Right hindlimb (tissue), 1 donor: ENCODE data around the gene PPEF1.
"Not testable (repeated sequence)": the region's sequence is repeated elsewhere in the genome, so short reads cannot be mapped to it uniquely, and the experiment has no call there.

Experiments
- DNase-seq: peaks from one replicate; pipeline ENCODE4 v3.0.0-alpha.2; 2018

The PPEF1 gene

GRCh38 chrX:18702362-18703195 is 4.9 kb upstream of the PPEF1 start:
- DNase-seq: no peak

DNA sequence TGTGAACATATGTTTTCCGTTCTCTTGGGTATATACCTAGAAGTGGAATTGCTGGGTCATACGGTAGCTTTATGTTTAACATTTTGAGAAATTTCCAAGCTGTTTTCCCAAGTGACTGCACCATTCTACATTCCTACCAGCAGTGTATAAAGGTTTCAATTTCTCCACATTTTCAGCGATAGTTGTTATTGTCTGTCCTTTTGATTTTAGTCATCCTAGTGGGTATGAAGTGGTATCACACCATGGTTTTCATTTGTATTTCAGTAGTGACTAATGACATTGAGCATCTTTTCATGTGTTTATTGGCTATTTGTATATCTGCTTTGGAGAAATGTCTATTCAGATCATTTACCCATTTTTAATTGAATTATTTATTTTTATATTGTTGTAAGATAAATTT is 2.4 kb downstream of the PPEF1 start:
- DNase-seq: no peak

DNA sequence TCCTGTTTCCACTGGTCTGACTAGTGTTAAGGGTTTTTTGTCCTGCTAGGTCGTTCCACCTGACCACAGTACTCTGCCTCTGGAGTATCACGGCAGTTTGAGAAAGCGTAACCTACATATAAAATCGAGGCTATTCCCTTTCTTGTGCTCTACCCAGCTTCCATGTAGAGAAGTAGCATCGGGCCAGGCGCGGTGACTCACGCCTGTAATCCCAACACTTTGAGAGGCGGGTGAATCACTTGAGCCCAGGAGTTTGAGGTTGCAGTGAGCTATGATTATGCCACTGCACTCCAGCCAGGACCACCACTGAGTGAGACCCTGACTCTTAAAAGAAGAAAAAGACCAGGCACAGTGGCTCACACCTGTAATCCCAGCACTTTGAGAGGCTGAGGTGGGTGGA is 7.5 kb downstream of the PPEF1 start:
- no peak for DNase-seq

DNA sequence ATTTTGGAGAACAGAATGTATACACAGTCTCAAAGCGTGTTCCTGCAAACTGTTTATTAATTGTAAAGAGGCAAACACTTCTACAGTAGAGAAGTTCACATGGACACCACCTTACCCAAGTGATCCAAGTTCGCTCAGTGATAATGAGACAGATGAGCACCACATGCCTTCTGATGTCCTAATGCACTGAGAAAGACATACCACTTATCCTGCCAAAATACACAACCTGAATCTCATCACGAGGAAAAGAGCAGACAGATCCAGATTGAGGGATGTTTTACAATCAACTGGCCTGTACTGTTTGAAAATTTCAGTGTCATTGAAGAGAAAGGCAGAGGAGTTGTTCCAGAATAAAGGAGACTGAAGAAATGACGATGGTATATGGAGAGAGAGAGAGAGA is 12.4 kb downstream of the PPEF1 start:
- no peak for DNase-seq

DNA sequence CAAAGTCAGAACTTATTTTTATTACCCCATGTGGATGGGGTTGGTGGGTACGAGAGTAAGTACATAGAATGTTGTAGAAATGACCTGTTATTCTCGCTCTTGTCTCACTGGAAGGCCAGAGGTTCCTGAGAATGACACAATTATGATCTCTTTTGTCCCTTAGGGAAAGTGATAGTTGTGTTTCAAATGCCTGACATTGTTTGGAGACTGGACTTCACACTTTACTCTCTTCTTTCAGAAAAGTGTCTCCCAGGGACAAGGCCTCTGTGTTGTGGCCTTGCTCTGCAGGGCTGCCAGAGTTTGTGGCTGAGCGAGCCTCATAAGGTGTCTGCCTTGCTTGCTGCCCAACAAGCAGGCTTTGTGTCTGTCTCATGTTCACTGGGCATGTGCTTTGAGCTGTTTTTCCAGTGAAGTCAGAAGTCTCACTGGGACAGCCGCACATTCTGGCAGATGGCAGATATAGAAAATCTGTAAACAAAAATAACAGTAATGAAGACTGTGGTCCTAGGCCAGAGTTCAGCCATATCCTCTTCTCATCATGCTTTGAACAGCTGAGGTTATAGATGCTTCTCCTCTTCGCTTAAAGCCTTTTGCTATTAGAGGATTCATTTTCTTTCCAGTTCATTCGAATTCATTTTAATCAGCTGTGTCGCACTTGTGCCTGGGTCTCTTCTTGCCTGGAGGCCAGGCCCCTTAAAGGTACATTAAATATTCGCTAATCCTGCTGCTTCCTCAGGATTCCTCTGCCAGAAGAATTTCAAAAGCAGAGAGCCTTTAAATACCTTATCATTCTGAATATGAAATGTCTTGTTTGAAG is 14.4 kb downstream of the PPEF1 start:
- no peak for DNase-seq

GRCh38 chrX:18722500-18723071 is 15.1 kb downstream of the PPEF1 start:
- DNase-seq: no peak

- no peak for DNase-seq
These were observed 18.0 kb downstream of the PPEF1 start for GRCh38 chrX:18725310-18725943.

DNA sequence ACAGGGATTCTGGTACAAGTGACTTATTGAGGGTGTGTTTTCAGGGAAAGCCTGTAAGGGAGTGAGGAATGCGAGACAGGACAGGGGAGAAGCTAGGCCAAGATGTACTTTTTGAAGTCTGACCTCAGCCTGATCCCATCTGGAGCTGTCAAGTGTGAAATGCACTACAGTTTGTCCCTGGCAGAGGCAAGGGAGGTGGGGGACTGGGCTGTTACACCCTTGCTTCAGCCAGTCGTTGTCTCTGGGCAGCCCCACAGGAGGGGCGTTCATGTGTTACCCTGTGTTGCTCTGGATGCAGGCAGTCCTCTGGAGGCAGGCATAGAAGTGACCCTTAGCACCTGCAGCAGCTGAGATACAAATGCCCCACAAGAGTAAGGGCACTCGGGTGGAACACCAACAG is 25.8 kb downstream of the PPEF1 start:
- DNase-seq: no peak

GRCh38 chrX:18739609-18740008 is 32.2 kb downstream of the PPEF1 start:
- not testable (repeated sequence) for DNase-seq

GRCh38 chrX:18748499-18748898 is 41.1 kb downstream of the PPEF1 start:
- DNase-seq: no peak

DNA sequence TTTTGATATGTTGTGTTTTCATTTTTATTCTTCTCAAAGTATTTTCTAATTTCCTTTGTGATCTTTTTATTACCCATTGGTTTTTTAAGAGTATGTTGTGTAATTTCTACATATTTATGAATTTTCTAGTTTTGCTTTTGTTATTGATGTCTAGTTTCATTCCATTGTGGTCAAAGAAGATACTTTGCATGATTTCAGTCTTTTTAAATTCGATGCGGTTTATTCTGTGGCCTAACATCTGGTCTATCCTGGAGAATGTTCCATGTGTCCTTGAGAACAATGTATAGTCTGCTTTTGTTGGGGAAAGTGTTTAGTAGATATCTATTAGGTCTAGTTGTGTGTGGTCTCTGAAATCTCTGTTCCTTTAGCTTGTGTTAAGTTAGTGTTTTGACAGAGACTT is 46.2 kb downstream of the PPEF1 start:
- DNase-seq: no peak

GRCh38 chrX:18755651-18756050 is 48.2 kb downstream of the PPEF1 start:
- no peak for DNase-seq

- DNase-seq: no peak
These were observed 50.8 kb downstream of the PPEF1 start for GRCh38 chrX:18757956-18758932.

GRCh38 chrX:18761750-18762149 is 54.3 kb downstream of the PPEF1 start:
- DNase-seq: no peak

DNA sequence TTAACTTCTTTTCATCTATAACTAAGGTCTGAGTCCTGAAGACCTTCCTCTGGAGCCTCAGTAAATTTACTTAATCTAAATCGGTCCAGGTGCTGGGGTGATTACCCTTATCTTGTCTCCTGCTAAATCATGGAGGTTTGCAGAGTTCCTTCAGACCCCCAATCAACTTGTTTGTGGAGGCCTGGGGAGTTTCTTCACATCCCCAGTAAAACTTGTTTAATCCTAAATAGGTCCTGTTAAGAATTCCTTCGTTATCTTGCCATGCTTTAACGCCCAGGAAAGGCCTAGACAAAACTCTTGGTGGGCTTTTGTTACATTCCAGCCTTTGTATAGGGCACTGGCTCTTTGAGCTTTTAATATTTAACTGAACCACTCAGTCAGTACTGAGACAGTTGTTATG is 55.7 kb downstream of the PPEF1 start:
- not testable (repeated sequence) for DNase-seq

DNA sequence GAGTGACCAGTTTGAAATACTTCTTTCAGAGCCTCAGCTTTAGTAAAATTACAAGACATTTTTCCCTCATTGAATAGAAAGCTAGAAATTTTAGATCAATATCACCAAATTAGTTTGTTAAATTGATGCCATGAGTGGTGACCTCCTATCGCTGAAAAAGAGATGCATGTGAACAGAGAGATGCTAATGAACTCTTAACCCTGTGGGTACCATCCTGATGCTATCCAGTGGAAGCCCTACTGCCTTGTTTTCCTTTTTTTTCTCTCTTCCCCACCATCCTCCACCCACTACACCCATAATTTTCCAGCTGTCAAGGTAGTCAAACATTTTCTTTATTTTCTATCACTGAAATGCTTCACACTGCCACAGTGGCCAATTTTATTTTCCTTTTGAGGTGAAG is 61.9 kb downstream of the PPEF1 start:
- DNase-seq: no peak

- DNase-seq: no peak
These were observed 62.5 kb downstream of the PPEF1 start for GRCh38 chrX:18769812-18770573.

DNA sequence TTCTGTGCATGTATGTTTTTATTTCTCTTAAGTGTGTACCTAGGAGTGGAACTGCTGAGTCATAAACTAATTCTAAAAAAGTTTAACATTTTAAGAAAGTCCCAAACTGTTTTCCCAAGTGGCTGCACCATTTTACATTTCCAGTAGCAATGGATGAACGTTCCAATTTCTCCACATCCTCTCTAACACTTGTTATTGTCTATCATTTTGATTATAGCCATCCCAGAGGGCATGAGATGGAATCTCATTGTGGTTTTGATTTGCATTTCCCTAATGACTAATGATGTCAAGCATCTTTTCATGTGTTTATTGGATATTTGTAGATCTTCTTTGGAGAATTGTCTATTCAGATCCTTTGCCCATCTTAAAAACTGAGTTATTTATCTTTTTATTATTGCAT is 82.5 kb downstream of the PPEF1 start:
- no peak for DNase-seq

- no peak for DNase-seq
These were observed 85.4 kb downstream of the PPEF1 start for GRCh38 chrX:18792828-18793227.

GRCh38 chrX:18793601-18794089 is 86.2 kb downstream of the PPEF1 start:
- no peak for DNase-seq

GRCh38 chrX:18797141-18797540 is 89.7 kb downstream of the PPEF1 start:
- DNase-seq: no peak
